Measurements from ENCODE around the gene PRM3.

PRM3 gene

DNA sequence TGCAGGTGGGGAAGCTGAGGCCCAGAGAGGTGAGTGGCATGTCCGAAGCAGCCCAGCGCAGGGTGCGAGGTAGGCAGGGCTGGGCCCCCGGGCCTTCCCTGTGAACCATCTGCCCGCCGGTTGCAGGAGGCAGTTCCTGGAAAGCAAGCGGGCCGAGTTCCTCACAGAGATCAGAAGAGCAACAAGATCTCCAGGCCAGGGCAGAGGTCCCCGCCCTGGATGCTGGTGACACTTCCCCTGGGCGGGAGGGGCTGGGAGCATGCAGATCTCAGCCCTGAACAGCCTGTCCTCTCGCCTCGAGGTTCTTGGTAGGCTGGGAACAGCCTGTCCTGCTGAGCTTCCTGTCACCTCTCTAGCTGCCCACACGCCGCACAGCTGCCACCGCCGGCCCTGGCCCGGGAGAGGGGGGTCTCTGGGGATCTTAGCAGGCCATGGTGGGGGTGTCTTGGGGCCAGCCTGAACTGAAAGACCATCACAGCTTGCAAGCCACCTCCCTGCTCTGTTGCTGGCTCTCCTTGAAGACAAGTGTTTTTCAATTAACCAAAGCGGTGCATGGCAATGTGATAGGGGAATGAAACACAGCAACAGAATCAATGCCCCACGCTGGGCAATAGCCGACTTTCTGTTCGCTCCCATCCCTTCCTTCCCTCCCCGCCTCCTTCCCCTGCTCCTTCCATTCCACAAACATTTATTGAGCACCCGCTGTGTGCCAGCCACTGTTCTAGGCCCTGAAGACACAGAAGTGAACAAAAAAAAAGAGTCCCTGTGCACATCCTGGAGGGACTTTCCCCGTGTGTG is 49.1 kb downstream of the PRM3 start:
- FAIRE-seq = no peak
